ENCODE measurements around the gene TRMT11.

DNA sequence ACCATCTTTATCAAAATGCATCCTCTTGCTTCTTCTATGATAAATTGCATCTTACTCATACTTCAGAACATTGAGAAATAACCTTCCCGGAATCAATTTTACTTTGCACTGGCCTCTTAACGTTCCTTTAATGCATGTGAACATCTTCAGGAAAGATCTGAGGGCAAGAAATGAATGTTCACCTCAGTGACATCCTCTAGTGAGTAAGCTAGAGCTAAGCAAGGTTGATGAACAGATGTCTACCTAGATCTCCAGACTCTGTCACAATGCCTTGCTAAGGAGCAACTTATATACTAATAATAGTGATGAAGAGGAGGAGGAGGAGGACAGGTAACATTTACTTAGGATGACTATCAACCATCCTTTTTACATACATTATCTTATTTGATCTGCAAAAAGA, 46.5 kb upstream of the TRMT11 start:
- TF ChIP-seq, protein P1, sequence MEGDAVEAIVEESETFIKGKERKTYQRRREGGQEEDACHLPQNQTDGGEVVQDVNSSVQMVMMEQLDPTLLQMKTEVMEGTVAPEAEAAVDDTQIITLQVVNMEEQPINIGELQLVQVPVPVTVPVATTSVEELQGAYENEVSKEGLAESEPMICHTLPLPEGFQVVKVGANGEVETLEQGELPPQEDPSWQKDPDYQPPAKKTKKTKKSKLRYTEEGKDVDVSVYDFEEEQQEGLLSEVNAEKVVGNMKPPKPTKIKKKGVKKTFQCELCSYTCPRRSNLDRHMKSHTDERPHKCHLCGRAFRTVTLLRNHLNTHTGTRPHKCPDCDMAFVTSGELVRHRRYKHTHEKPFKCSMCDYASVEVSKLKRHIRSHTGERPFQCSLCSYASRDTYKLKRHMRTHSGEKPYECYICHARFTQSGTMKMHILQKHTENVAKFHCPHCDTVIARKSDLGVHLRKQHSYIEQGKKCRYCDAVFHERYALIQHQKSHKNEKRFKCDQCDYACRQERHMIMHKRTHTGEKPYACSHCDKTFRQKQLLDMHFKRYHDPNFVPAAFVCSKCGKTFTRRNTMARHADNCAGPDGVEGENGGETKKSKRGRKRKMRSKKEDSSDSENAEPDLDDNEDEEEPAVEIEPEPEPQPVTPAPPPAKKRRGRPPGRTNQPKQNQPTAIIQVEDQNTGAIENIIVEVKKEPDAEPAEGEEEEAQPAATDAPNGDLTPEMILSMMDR (IDR thresholded peaks at IDR 0.05; ENCODE audit: insufficient read depth, low read length): no peak
- TF ChIP-seq, protein P2, sequence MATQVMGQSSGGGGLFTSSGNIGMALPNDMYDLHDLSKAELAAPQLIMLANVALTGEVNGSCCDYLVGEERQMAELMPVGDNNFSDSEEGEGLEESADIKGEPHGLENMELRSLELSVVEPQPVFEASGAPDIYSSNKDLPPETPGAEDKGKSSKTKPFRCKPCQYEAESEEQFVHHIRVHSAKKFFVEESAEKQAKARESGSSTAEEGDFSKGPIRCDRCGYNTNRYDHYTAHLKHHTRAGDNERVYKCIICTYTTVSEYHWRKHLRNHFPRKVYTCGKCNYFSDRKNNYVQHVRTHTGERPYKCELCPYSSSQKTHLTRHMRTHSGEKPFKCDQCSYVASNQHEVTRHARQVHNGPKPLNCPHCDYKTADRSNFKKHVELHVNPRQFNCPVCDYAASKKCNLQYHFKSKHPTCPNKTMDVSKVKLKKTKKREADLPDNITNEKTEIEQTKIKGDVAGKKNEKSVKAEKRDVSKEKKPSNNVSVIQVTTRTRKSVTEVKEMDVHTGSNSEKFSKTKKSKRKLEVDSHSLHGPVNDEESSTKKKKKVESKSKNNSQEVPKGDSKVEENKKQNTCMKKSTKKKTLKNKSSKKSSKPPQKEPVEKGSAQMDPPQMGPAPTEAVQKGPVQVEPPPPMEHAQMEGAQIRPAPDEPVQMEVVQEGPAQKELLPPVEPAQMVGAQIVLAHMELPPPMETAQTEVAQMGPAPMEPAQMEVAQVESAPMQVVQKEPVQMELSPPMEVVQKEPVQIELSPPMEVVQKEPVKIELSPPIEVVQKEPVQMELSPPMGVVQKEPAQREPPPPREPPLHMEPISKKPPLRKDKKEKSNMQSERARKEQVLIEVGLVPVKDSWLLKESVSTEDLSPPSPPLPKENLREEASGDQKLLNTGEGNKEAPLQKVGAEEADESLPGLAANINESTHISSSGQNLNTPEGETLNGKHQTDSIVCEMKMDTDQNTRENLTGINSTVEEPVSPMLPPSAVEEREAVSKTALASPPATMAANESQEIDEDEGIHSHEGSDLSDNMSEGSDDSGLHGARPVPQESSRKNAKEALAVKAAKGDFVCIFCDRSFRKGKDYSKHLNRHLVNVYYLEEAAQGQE (IDR thresholded peaks at IDR 0.05; ENCODE audit: insufficient replicate concordance, low read depth): no peak
